ENCODE data around the gene P4HB. TPM values are rescaled to one million over a fixed set of nuclear protein-coding genes. Genes with fewer than 3 reads are reported as not detected.

Gene P4HB
- total RNA-seq, 1 experiment from 2014 or later: 777 TPM

GRCh38 chr17:81878294-81878693 is 18.0 kb upstream of the P4HB start:
- no peak overlapping the region for H3K27ac Mint-ChIP-seq (ENCODE audit: unreplicated experiment)
- no peaks in the 10 kb centered on the region for H3K9me3 Mint-ChIP-seq (ENCODE audit: low read depth, unreplicated experiment)
- H3K4me3 Mint-ChIP-seq (ENCODE audit: low read depth, unreplicated experiment): no peak overlapping the region
- BruUV-seq (replicated peaks): no TSS peak
- DNase-seq: no peak
- TF ChIP-seq CTCF (IDR thresholded peaks at IDR 0.05; ENCODE audit: unreplicated experiment): no peak
- H3K4me1 Mint-ChIP-seq (ENCODE audit: low read depth, unreplicated experiment): peaks cover under 1% of the 10 kb centered on the region
- CTCF ChIA-PET: no interaction called here
- no peaks in the 10 kb centered on the region for H3K27me3 Mint-ChIP-seq (ENCODE audit: unreplicated experiment)
- H3K36me3 Mint-ChIP-seq (ENCODE audit: insufficient read depth, unreplicated experiment): peaks cover 52% of the 10 kb centered on the region
- intact Hi-C loops (cut with micrococcal nuclease; ENCODE audit: unreplicated experiment): no loop called here

GRCh38 chr17:81877569-81877968 is 17.2 kb upstream of the P4HB start:
- TF ChIP-seq CTCF (IDR thresholded peaks at IDR 0.05; ENCODE audit: unreplicated experiment): no peak
- no peaks in the 10 kb centered on the region for H3K9me3 Mint-ChIP-seq (ENCODE audit: low read depth, unreplicated experiment)
- BruUV-seq (replicated peaks): no TSS peak
- H3K27ac Mint-ChIP-seq (ENCODE audit: unreplicated experiment): no peak overlapping the region
- H3K4me3 Mint-ChIP-seq (ENCODE audit: low read depth, unreplicated experiment): no peak overlapping the region
- no peaks in the 10 kb centered on the region for H3K27me3 Mint-ChIP-seq (ENCODE audit: unreplicated experiment)
- peaks cover 8% of the 10 kb centered on the region for H3K4me1 Mint-ChIP-seq (ENCODE audit: low read depth, unreplicated experiment)
- peaks cover 51% of the 10 kb centered on the region for H3K36me3 Mint-ChIP-seq (ENCODE audit: insufficient read depth, unreplicated experiment)
- intact Hi-C loops (cut with micrococcal nuclease; ENCODE audit: unreplicated experiment): no loop called here
- DNase-seq: no peak
- CTCF ChIA-PET: no interaction called here

GRCh38 chr17:81871387-81872230 is 11.3 kb upstream of the P4HB start:
- Mint-ChIP-seq H3K4me3 (ENCODE audit: low read depth, unreplicated experiment) (peak overlapping the region; percentile 75), H3K36me3 (ENCODE audit: insufficient read depth, unreplicated experiment) (peaks cover 71% of the 10 kb centered on the region), H3K4me1 (ENCODE audit: low read depth, unreplicated experiment) (peaks cover 8% of the 10 kb centered on the region), H3K9me3 (ENCODE audit: low read depth, unreplicated experiment) (no peaks in the 10 kb centered on the region), H3K27ac (ENCODE audit: unreplicated experiment) (peak overlapping the region; percentile 87), H3K27me3 (ENCODE audit: unreplicated experiment) (no peaks in the 10 kb centered on the region)
- peak; percentile 96 for DNase-seq
- CTCF ChIA-PET: interaction anchor here (0.7 kb wide), 1 partner anchor 188 kb away, joined by 4 read pairs; the partner anchor contains the start of gene ARL16
- peak; percentile 21 for TF ChIP-seq CTCF (IDR thresholded peaks at IDR 0.05; ENCODE audit: unreplicated experiment)
- BruUV-seq (replicated peaks): TSS peak; percentile 65
- intact Hi-C loops (cut with micrococcal nuclease; ENCODE audit: unreplicated experiment): no loop called here

GRCh38 chr17:81870981-81871386 is 10.6 kb upstream of the P4HB start, which contains the start of gene ARHGDIA:
Gene ARHGDIA, minus strand, starts transcription at chr17:81871337. Its CDS starts 1,407 bp downstream, at chr17:81869930.
- no peak for DNase-seq
- Mint-ChIP-seq H3K9me3 (ENCODE audit: low read depth, unreplicated experiment) (no peaks in the 10 kb centered on the region), H3K4me1 (ENCODE audit: low read depth, unreplicated experiment) (peaks cover 12% of the 10 kb centered on the region), H3K27me3 (ENCODE audit: unreplicated experiment) (no peaks in the 10 kb centered on the region), H3K27ac (ENCODE audit: unreplicated experiment) (peak within 1 kb of the TSS; percentile 90), H3K36me3 (ENCODE audit: insufficient read depth, unreplicated experiment) (peaks cover 78% of the 10 kb centered on the region), H3K4me3 (ENCODE audit: low read depth, unreplicated experiment) (peak within 1 kb of the TSS; percentile 75)
- TF ChIP-seq CTCF (IDR thresholded peaks at IDR 0.05; ENCODE audit: unreplicated experiment): no peak
- intact Hi-C loops (cut with micrococcal nuclease; ENCODE audit: unreplicated experiment): no loop called here
- BruUV-seq (replicated peaks): no TSS peak
- CTCF ChIA-PET: no interaction called here
